Lung microvascular endothelial cell (primary cell): ENCODE measurements around the gene PIGA. TPM values are rescaled to one million over a fixed set of nuclear protein-coding genes. Genes with fewer than 3 reads are reported as not detected.
"Not testable (repeated sequence)": the region's sequence is repeated elsewhere in the genome, so short reads cannot be mapped to it uniquely, and the experiment has no call there.

Experiments
- DNase-seq, 2 donors: peaks; one replicate each; pipeline versions ENCODE4 v3.0.0 to v3.0.0-alpha.2; 2010; ENCODE audit warnings: low read depth in 2 of 2
- total RNA-seq: library from RNA; depleted of rRNA; stranded (reverse); fragments of >200 nt; gene quantifications from 2 replicates; pipeline ENCODE4 v1.2.1, GENCODE V29; 2014

PIGA gene
- total RNA-seq, 1 donor from 2014 or later: 8.3 TPM

GRCh38 chrX:15320297-15320696 lies 15.0 kb downstream of the PIGA start:
- DNase-seq: no peak

DNA sequence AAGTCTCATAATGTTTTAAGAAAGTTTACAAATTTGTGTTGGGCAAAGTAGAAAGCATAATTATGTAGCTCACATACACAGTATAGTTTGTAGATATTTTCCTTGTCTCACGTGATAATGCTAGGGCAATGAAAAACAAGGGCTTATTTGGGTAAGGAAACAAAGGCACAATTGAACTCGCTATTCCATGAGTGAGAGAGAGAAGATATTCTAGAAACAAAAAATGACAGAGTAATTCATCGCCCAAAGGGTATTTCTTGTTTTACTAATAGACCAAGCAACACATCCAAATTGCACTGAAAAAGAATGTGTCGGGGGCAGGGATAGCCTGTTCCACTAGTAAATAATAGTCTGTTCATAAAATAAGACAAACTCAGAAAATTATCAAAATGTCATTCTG lies 16.2 kb downstream of the PIGA start:
- no peak for DNase-seq

DNA sequence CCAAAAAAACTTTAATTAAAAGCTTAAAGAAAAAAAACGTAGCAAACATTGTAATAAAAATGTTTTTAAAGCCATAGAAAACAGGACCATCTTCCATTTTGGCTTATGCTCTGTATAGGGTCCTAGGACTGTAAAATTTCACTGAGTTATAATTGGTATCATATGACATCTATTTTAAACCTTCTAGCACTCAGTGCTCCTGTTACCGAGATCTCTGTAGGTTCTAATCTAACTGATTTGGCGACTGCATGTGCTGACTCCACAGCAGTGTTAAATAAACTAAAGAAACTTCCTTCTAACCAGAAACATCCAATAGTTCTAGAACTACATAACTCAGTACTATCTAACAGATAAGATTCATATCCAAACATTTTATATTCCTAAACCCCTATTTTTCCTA lies 19.8 kb downstream of the PIGA start, which contains the start of gene ASB11:
Gene ASB11 (minus strand): TSS at position 132 of the 400 bp plus-strand sequence. CDS start 35 bp downstream, at position 97.
- DNase-seq: no peak

DNA sequence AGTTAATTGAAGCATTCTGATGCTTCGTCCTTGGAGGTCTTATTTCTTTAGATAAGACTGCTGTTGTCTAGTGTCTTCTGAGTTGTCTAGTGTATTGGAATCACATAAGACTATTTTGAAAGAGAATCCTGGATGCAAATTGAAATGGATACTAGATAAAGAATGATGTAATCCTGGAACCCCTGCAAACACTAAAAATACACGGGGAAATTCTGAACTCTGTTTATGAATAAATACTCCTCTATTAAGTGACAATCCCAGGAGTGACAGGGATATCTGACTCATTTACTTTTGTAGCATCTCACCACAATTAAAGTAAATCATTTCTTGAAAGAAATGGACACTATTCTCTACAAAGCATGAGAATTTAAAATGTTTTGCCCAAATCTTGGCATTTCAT lies 20.9 kb downstream of the PIGA start:
- no peak for DNase-seq

- DNase-seq: no peak
Observed at GRCh38 chrX:15311119-15311518, 24.2 kb downstream of the PIGA start.

- DNase-seq: peak; percentile 46 to 83
Observed at GRCh38 chrX:15310117-15310516, 25.2 kb downstream of the PIGA start.

- not testable (repeated sequence) for DNase-seq
Observed at GRCh38 chrX:15305899-15306298, 29.4 kb downstream of the PIGA start.

GRCh38 chrX:15301924-15302323 lies 33.4 kb downstream of the PIGA start:
- DNase-seq: no peak

- DNase-seq: peak; percentile 42 to 59
Observed at GRCh38 chrX:15299941-15300851, 35.1 kb downstream of the PIGA start.

GRCh38 chrX:15298780-15299179 lies 36.5 kb downstream of the PIGA start:
- peak in 1 of 2 donors; percentile 36 for DNase-seq

- DNase-seq: peak; percentile 82 to 83
Observed at GRCh38 chrX:15298201-15298600, 37.1 kb downstream of the PIGA start.

GRCh38 chrX:15293451-15293850 lies 41.9 kb downstream of the PIGA start:
- DNase-seq: no peak

DNA sequence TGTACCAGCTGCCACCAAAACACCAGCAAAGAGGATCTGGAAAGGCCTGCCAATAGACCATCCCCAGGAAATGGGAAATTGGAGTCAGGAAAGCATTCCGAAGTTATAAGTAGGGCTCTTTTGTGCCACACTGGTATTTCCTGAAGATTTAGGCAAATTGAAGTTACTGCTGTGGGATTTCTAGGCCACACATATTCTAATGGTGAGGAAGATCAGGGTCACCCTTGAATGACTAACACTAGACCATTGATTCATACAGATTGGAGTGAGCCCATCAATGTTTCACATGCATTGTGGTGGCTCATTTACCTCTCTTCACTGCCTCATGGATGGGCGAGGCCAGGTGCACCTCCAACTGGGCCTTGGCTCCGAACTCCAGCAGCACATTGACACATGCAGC lies 42.5 kb downstream of the PIGA start:
- DNase-seq: no peak

DNA sequence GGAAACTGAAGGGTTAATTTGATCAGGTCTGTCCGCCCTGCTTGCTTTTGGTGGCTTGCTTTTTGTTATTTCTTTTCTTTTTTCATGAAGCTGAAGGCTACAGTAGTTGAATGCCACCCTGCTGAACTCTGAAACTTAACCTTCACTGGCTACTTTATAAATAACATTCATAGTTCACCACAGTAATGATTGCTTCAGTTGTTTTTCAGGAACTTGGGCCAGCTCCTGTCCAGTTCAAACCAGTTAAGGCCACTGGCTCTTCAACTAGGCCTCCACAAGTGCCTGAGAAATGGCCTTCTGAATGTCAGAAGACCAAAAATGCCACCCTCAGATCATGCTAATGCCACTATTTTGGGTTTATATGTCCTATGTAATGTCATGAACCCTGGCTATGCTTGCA lies 57.7 kb downstream of the PIGA start:
- DNase-seq: no peak

DNA sequence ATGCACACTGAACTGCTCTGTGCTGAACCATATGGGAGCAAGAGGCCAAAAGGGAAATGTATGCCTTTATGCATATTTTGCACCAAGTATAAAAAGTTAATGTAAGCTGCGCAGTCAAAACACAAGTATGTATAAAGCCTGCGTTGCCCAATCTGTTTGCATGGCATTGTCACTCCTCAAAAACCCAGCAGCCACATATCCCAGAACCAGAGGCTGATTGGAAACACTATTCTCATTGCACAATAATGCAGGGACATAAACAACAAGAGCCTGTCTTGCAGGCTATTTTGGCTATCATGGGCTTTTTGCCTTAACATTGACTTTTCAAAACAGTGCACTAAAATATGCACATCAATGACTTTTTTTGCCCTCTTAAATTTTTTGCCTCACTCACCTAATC lies 60.4 kb downstream of the PIGA start:
- no peak for DNase-seq

DNA sequence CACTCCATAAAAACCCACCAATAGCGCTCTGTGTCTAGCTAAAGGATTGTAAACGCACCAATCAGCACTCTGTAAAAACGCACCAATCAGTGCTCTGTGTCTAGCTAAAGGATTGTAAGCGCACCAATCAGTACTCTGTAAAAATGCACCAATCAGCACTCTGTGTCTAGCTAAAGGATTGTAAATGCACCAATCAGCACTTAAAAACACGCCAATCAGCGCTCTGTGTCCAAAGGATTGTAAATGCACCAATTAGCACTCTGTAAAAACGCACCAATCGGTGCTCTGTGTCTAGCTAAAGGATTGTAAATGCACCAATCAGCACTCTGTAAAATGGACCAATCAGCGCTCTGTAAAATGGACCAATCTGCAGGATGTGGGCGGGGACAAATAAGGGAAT lies 62.0 kb downstream of the PIGA start:
- DNase-seq: not testable (repeated sequence)

DNA sequence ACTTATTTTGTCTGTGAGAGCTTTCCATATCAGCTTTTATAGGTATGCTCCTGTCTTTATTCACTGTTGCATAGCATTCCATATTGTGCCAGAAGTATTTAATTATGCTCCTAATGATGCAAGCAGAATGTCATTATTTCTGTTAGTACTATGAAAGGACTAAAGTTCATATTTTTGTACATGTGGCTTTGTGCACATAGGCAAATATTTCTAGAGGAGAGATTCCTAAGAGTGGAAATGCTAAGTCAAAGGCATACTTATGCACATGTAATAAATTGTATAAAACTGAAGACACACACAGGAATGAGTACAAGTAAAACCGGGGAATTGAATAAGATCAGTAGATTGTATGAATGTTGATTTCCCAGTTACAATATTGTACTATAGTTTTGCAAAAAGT lies 63.6 kb downstream of the PIGA start:
- no peak for DNase-seq

DNA sequence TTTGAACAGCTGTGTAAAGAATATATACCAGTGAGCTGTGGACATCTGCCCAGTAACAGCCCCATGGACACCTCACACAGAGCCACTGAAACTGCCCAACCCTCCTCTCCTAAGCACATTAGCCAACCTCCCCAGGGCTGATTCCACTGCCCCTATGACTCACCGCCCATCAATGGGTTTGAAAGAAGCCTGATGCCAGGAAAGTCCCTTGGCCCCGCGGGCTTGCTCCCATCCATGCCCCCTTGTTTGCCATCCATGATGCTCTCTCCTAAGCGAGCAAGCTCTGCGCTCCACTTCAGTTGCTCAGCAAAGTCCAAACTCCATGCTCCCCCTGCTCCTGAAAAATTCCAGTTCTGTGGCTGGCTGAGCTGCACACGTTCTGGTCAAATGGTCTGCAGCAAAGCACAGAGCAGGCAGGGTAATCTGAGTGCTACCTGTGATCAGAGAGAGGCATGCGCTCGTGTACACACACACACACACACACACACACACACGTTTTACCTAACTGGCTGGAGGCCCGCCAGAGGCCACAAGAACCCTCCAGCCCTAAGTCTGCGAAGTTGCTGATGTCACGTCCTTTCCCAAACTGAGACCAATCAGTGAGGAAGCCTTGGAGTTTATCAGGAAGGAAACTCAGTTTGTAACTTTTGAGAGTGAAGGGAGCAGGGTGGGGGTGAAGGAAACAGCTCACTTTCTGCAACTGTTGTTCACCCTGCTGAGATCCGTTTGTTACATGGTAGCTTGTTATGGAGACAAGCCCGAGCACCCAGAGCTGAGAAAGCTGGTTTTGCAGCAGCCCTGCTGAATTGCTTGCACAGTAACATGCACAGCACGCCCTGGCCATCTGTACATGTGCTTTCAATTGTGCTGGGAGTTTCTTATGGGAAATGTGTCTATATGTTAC lies 65.5 kb downstream of the PIGA start, which contains the start of gene ASB9:
Gene ASB9 (minus strand): TSS at position 466 of the 904 bp plus-strand sequence. CDS start 209 bp downstream, at position 257.
- peak; percentile 33 to 81 for DNase-seq
